ENCODE data around the gene YEATS2.

- TF ChIP-seq, protein P1, sequence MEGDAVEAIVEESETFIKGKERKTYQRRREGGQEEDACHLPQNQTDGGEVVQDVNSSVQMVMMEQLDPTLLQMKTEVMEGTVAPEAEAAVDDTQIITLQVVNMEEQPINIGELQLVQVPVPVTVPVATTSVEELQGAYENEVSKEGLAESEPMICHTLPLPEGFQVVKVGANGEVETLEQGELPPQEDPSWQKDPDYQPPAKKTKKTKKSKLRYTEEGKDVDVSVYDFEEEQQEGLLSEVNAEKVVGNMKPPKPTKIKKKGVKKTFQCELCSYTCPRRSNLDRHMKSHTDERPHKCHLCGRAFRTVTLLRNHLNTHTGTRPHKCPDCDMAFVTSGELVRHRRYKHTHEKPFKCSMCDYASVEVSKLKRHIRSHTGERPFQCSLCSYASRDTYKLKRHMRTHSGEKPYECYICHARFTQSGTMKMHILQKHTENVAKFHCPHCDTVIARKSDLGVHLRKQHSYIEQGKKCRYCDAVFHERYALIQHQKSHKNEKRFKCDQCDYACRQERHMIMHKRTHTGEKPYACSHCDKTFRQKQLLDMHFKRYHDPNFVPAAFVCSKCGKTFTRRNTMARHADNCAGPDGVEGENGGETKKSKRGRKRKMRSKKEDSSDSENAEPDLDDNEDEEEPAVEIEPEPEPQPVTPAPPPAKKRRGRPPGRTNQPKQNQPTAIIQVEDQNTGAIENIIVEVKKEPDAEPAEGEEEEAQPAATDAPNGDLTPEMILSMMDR (conservative IDR thresholded peaks at IDR 0.05; ENCODE audit: low read depth in 2 of 2): no peak
- TF ChIP-seq EZH2 (IDR thresholded peaks at IDR 0.05; ENCODE audit: low read depth, unreplicated experiment) (no peak), REST (IDR thresholded peaks at IDR 0.05; ENCODE audit: unreplicated experiment) (no peak), POLR2AphosphoS5 (IDR thresholded peaks at IDR 0.05; ENCODE audit: low read depth) (no peak), EZH2phosphoT487 (IDR thresholded peaks at IDR 0.05; ENCODE audit: unreplicated experiment) (no peak), CREB1 (CRISPR knock-in tag; IDR thresholded peaks at IDR 0.05; ENCODE audit: low read depth) (no peak)
These were observed 98.8 kb downstream of the YEATS2 start for GRCh38 chr3:183796372-183796771.

All from GM23338 (cell line).